ENCODE results near the gene ERO1A.

- TF ChIP-seq CTCF (IDR thresholded peaks at IDR 0.05) (peak in 4 of 5 experiments; percentile 24 to 64 (median 29)), POLR2A (IDR thresholded peaks at IDR 0.05) (peak; percentile 88)
These were observed 34.8 kb upstream of the ERO1A start, which contains the start of gene STYX for GRCh38 chr14:52729925-52730708.

All from transverse colon (tissue), 3 donors.